ENCODE data around the gene NKX6-2. TPM values are rescaled to one million over a fixed set of nuclear protein-coding genes. Genes with fewer than 3 reads are reported as not detected.

NKX6-2 gene
- total and polyA plus RNA-seq, 2 of the 8 experiments (the other 6 are each of a cell fraction or from before 2014, with no cell fraction given): 0.06 TPM; not detected in 1

DNA sequence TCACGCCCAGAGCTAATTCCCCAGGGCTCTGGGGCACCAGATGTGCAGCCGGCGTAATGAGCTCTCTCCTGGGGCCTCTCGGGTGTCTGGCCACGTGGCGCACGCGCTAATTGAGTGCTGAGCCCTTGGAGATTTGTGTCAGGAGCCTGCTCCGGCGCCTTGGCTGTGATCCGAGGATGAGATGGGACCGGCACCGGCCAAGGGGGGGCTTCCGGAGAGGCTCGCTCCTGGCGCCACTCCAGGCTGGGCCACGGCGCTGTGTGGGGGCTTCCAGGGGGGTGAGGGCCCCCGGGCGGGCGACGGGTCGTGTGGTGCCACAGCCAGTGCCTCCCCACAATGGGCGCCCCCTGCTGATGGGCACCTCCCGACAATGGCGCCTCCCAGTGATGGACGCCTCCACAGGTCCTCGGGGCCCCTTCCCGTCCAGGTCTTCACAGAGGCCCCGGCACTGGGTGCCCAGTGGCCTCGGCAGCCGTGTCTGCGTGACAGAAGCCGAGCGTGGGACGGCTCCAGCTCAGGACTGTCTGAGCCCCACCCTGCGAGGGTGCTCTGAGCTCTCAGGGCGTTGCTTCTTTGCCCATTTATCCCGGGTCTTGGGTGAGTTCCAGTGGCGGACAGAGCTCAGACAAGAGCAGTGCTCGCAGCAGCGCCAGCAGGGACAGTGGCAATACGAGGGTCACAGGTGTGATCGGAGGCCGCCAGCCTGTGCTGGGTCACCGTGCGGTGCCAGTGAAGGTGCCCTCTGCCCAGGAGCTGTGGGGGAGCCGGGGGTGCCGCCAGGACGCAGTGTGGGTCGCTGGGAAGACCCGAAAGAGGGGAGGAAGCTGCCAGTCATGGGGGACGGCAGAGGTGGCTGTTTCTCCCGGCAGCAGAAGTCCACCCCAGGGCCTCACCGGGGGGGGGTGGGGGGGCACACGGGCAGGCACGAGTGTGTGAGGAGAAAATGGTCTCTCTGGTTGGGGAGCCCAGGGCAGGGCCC lies 8.2 kb upstream of the NKX6-2 start:
- no peak overlapping the region for H3K56ac ChIP-seq (replicated peaks; ENCODE audit: insufficient read length, low read depth, low read length)
- no peak overlapping the region for H2AFZ ChIP-seq (ENCODE audit: low read length)
- 0 out of 2 replicates have a peak overlapping the region, but pooled peaks have one; percentile 19 for H3K18ac ChIP-seq (ENCODE audit: extremely low read depth, low read length)
- H3K36me3 ChIP-seq (ENCODE audit: control insufficient read depth in 2 of 4, insufficient read depth in 4 of 4, low read length in 3 of 4): no peaks in the 10 kb centered on the region
- no peak overlapping the region for H4K5ac ChIP-seq (ENCODE audit: insufficient read length, low read depth, low read length)
- no peak overlapping the region for H4K8ac ChIP-seq (ENCODE audit: extremely low read depth, insufficient read depth, low read length)
- H3K27me3 ChIP-seq (replicated peaks in 1 of 4; ENCODE audit: control insufficient read depth in 3 of 4, extremely low read depth in 1 of 4, insufficient read depth in 3 of 4, low read length in 3 of 4): peaks cover 13 to 19% (median 18%) of the 10 kb centered on the region in 4 experiments
- no peak overlapping the region for H3K4ac ChIP-seq (replicated peaks; ENCODE audit: insufficient read length, low read depth, low read length)
- FAIRE-seq: no peak
- H3K9me3 ChIP-seq (ENCODE audit: insufficient read depth in 2 of 2, low read depth in 1 of 2, low read length in 1 of 2): no peaks in the 10 kb centered on the region
- no peaks in the 10 kb centered on the region for H3K23me2 ChIP-seq (ENCODE audit: low read depth, low read length)
- no peak overlapping the region for H2BK12ac ChIP-seq (ENCODE audit: low read depth, low read length)
- no peak overlapping the region for H3K23ac ChIP-seq (ENCODE audit: insufficient read length)
- no peak for DNase-seq (ENCODE audit: low read depth in 1 of 2, low spot score in 2 of 2)
- H3K27ac ChIP-seq (ENCODE audit: low read depth, low read length): no peak overlapping the region
- no peaks in the 10 kb centered on the region for H3K4me1 ChIP-seq (replicated peaks in 1 of 4; ENCODE audit: control insufficient read depth in 3 of 4, insufficient read depth in 4 of 4, low read length in 3 of 4)
- no peak overlapping the region for H3K14ac ChIP-seq (ENCODE audit: insufficient read length)
- no peak overlapping the region for H3K4me2 ChIP-seq (ENCODE audit: insufficient read depth in 1 of 2, low read depth in 2 of 2, low read length in 2 of 2)
- no peak overlapping the region for H3K4me3 ChIP-seq (ENCODE audit: extremely low read depth in 1 of 4, insufficient read depth in 2 of 4, low read depth in 3 of 4, low read length in 4 of 4)
- no peaks in the 10 kb centered on the region for H3K79me1 ChIP-seq (ENCODE audit: low read depth, low read length)
- TF ChIP-seq, protein P1, sequence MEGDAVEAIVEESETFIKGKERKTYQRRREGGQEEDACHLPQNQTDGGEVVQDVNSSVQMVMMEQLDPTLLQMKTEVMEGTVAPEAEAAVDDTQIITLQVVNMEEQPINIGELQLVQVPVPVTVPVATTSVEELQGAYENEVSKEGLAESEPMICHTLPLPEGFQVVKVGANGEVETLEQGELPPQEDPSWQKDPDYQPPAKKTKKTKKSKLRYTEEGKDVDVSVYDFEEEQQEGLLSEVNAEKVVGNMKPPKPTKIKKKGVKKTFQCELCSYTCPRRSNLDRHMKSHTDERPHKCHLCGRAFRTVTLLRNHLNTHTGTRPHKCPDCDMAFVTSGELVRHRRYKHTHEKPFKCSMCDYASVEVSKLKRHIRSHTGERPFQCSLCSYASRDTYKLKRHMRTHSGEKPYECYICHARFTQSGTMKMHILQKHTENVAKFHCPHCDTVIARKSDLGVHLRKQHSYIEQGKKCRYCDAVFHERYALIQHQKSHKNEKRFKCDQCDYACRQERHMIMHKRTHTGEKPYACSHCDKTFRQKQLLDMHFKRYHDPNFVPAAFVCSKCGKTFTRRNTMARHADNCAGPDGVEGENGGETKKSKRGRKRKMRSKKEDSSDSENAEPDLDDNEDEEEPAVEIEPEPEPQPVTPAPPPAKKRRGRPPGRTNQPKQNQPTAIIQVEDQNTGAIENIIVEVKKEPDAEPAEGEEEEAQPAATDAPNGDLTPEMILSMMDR (IDR thresholded peaks at IDR 0.05; ENCODE audit: control extremely low read depth in 1 of 3, insufficient read depth in 1 of 3, low read depth in 1 of 3, low read length in 3 of 3): peak in 1 of 3 experiments; percentile 21; a peak in 1 of 4 replicates
- no peak for TF ChIP-seq SUZ12 (IDR thresholded peaks at IDR 0.05; ENCODE audit: low read length)
- ChIA-PET CTCF (ENCODE audit: partially characterized antibody) (interaction anchor here (0.7 to 1.9 kb wide), 16 partner anchors 9 to 273 kb away, joined by 3 to 11 read pairs (median 4); no protein-coding TSS in a partner anchor), POLR2A (ENCODE audit: partially characterized antibody) (no interaction called here)
- no peak overlapping the region for H2BK15ac ChIP-seq (ENCODE audit: low read length)
- no peak overlapping the region for H2BK20ac ChIP-seq (ENCODE audit: low read length)
- no peak overlapping the region for H2AK5ac ChIP-seq (ENCODE audit: low read depth, low read length)
- H3K79me2 ChIP-seq (ENCODE audit: control insufficient read depth in 1 of 2, insufficient read depth in 2 of 2, low read length in 2 of 2): no peaks in the 10 kb centered on the region
- no peak overlapping the region for H2BK120ac ChIP-seq (replicated peaks; ENCODE audit: low read depth, low read length)
- peaks cover 0 to 4% of the 10 kb centered on the region in 2 experiments for H4K20me1 ChIP-seq (replicated peaks in 1 of 2; ENCODE audit: control insufficient read depth in 1 of 2, insufficient read depth in 2 of 2, low read length in 2 of 2)
- H3K9ac ChIP-seq (replicated peaks in 1 of 4; ENCODE audit: extremely low read depth in 1 of 4, low read depth in 3 of 4, low read length in 3 of 4): no peak overlapping the region
- 90% methylated on average over 44 of the region's 57 CpGs; no CpG with 5 or more reads in 1 of the 2 experiments for WGBS, 2 experiments (ENCODE audit: extremely low coverage in 1 of 2, insufficient coverage in 1 of 2, insufficient read length in 1 of 2, insufficient replicate concordance in 2 of 2, low coverage in 1 of 2, low lambda C conversion rate in 2 of 2, missing lambda C conversion rate in 1 of 2)
- H2BK5ac ChIP-seq (ENCODE audit: low read depth, low read length): no peak overlapping the region
- H4K91ac ChIP-seq (replicated peaks; ENCODE audit: insufficient read length, low read length): no peak overlapping the region

Measured in H1 (cell line).